Left ventricle myocardium superior (tissue), 1 donor: Measurements from ENCODE around the gene MACROD2. TPM values are rescaled to one million over a fixed set of nuclear protein-coding genes. Genes with fewer than 3 reads are reported as not detected.
"Not testable (repeated sequence)": the region's sequence is repeated elsewhere in the genome, so short reads cannot be mapped to it uniquely, and the experiment has no call there.

Source experiments
- ATAC-seq: fragments of 200-7000 bp; cut with Tn5 transposase; one replicate; pipeline ENCODE4 v1.9.1; 2020; ENCODE audit warnings: mild to moderate bottlenecking, moderate library complexity
- DNase-seq: peaks from one replicate; pipeline ENCODE4 v3.0.0-alpha.2; 2020
- intact Hi-C: fragments of 100-400 bp; cut with micrococcal nuclease; formaldehyde crosslinking; loops from one replicate; pipeline ENCODE4 v1.11.0; 2022
- total RNA-seq: library from RNA; stranded (reverse); fragmentation: NEBNext Ultra II Directional; extraction: Animal tissue kit (Norgen Biotek cat#: 25700); gene quantifications from one replicate; pipeline ENCODE4 v1.2.1, GENCODE V29; 2021
- donor health status: DM: no; HTN: yes; CAD: no; lungs with severe emphysema.

The MACROD2 gene
- total RNA-seq, 1 donor from 2014 or later: 3.5 TPM

DNA sequence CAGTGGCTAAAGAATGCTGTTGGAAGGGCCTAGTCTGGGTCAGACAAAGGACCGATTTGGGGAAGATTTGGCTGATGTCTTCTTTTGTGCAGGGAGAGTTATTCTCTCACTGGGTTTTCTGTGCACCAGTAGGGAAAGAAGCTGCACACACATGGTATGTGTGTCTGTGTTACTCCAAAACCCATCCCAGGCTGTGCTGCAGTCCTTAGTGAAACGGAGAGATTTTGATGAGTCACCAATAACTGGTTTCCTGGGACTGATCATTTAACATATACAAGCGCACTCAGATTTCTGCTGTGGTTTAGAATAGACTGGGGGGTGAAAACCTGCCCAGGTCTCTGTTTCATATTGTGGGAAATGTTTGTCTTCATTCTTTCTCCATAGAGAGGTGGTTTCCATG, 1528.1 kb downstream of the MACROD2 start:
- intact Hi-C loops: no loop called here
- DNase-seq: no peak
- no peak for ATAC-seq

- intact Hi-C loops: no loop called here
- no peak for ATAC-seq
- no peak for DNase-seq
Measured at GRCh38 chr20:15528391-15529111, 1533.2 kb downstream of the MACROD2 start.

DNA sequence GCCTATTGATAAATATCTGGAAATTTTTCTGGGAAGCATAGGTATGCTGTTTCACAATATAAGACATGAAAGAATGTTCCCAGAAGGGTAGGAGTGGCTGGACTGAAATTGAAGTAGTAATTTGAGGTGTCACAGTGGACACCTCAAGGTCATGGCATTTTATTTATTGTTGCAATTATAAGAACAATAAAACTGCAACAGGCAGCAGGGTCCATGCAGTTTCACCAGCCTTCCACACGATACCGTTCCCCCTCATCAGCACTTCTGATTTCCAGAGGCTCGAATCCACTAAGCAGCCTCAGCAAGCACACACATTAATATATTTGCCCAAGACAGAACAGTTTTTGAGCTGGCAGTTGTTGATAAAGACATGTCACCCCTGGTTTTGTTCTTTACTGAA, 1540.5 kb downstream of the MACROD2 start:
- ATAC-seq (no peak), DNase-seq (no peak)
- intact Hi-C loops: no loop called here

- ATAC-seq, DNase-seq, intact Hi-C loops: not testable (repeated sequence)
Measured at GRCh38 chr20:15537200-15537599, 1541.9 kb downstream of the MACROD2 start.

DNA sequence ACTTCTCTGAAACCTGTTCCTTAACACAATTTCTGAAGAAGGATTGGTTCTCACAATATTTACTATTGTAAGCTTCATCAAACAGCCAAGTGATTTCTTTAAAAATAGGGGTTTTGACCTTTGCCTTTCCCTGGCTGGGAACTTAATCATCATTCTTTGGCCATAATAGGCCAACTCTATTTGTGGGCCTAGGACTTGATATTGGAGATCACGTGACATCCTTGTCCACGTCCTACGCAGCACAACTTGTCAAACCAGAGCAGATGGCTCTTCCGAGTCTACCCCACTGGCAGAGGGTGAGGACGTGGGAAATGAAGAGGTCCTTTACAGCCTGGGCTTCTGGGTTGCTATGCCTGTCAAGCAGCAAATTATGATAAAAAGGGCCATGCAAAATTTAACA, 1547.3 kb downstream of the MACROD2 start:
- DNase-seq: no peak
- intact Hi-C loops: no loop called here
- no peak for ATAC-seq

DNA sequence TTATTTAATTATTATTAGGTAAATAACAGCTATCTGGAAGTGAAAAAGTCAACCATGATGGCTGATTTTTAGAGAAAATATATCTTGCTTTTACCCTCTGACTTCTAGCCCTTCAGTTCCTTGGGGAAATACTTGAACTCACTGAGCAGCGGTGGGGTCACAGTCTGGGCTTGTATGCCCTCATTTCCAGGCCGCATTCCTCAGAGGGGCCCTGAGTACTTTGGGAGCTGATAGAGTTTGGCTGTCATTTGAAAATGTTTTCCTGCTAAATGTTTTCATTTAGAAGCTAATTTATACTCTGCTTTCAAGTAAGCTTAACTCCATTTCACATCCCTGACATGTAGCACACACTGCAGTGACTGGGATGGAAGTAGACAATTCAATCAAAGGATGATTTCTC, 1549.4 kb downstream of the MACROD2 start:
- ATAC-seq (no peak), DNase-seq (no peak)
- intact Hi-C loops: no loop called here

GRCh38 chr20:15546525-15547023, 1551.3 kb downstream of the MACROD2 start:
- intact Hi-C loops: no loop called here
- ATAC-seq (no peak), DNase-seq (no peak)

- ATAC-seq (no peak), DNase-seq (no peak)
- intact Hi-C loops: no loop called here
Measured at GRCh38 chr20:15547119-15547518, 1551.8 kb downstream of the MACROD2 start.

DNA sequence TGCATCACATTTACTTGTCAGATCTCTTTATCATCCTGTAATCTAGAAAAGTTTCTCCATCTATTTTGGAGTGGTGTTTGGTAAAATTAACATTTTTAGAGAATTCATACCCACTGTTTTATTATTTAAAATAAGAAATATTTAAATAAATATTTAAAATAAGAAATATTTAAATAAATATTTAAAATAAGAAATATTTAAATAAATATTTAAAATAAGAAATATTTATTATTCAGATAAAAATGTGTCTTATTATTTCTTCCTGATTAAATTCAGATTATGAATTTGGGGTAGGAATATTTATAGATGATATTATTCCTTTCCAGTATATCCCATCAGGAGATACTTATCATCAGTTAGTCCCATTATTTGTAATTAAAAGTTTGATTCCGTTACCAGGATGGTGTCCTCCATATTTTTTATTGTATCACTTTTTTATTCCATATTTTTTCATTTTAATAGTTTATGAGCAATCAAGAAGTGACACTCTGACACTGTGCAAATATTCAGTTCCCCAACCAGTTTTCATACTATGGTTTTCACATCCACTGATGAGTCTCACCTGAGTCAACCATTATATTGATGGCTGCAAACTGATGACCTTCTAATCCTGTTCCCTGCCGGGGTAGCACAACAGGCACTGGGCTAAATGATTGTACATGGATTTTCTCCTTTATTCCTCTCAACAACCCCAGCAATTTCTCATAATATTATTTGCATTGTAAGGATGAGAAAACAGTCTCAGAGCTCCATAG, 1555.0 kb downstream of the MACROD2 start:
- intact Hi-C loops: no loop called here
- DNase-seq (no peak), ATAC-seq (no peak)

DNA sequence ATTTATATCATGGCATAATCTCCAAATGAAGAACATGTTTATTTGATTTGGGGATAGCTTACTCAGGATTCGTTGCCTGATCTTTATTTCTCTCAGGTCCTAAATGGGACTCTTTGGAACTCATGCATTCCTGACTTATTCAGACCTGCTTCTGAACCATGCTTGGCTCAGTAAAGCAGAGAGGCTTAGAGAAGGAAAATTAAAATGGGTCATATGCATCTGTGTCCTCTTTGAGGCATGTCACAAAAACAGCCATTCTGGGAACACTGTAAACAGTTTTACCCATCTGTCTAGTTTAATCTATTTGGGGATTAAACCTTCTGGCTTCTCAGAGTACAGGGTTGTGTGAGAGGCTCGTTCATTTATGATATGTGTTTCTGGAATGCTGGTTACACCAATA, 1560.6 kb downstream of the MACROD2 start:
- DNase-seq (no peak), ATAC-seq (no peak)
- intact Hi-C loops: no loop called here

GRCh38 chr20:15556869-15557268, 1561.6 kb downstream of the MACROD2 start:
- no peak for DNase-seq
- intact Hi-C loops: no loop called here
- ATAC-seq: no peak

DNA sequence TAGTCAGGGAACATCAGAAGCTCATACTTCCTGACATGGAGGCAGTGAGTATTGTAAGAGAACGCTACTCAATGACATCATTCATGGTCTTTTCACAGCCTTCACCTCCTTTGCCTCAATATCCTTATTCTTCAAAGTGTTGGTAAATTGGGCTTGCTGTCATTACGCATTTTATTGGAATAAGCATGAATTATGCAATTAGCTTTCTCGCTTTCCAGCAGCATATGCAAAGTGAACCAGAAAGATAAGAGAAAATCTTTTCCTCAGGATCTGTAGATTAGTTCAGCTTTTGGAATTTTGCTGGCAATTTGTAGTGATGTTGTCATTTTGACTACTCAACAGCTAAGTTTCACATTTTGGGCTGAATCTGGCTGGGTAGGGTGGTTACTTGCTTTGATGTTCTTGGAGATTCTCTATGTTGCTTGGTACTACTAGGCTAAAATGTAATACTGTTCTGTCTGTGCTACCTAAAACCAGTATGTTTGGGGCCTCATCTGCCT, 1565.8 kb downstream of the MACROD2 start:
- ATAC-seq: peak; percentile 38
- intact Hi-C loops: no loop called here

DNA sequence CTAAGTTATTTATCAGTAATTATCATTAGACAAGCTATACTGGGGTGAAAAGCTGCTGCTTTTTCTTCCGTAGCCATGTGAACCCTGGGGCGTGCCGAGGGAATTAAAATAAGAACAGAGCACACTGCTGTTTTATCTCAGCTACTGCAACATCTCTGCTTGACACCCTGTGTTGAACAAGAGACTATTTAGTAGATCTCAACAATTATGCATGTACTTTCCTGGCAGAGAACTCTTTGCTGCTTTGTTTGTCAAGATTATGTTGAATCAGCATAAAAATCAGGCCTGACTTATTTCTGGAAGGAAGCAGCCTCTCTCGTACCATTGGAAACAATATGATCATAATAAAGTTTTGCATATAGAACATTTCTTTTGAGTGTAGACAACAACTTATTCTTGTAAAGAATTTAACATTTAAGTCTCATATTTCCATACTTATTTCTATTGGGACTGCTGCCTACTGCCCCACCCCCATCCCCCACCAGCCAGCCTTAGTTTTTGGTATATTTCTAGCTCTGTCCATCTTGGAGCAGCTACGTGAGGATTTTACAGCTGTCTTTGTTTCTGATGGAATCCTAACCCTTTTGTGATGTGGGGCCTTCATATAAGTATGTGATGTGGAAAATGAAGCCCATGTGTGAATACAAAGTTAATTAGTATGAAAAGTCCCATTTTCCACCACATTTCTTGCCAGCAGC, 1566.5 kb downstream of the MACROD2 start:
- intact Hi-C loops: no loop called here
- DNase-seq: no peak
- ATAC-seq: peak; percentile 70

More for the DNA sequence above, 1565.8 kb downstream of the MACROD2 start:
- no peak for DNase-seq

GRCh38 chr20:15563836-15564235, 1568.5 kb downstream of the MACROD2 start:
- intact Hi-C loops: no loop called here
- DNase-seq (no peak), ATAC-seq (no peak)

GRCh38 chr20:15564981-15565380, 1569.7 kb downstream of the MACROD2 start:
- intact Hi-C loops: no loop called here
- DNase-seq (no peak), ATAC-seq (no peak)

DNA sequence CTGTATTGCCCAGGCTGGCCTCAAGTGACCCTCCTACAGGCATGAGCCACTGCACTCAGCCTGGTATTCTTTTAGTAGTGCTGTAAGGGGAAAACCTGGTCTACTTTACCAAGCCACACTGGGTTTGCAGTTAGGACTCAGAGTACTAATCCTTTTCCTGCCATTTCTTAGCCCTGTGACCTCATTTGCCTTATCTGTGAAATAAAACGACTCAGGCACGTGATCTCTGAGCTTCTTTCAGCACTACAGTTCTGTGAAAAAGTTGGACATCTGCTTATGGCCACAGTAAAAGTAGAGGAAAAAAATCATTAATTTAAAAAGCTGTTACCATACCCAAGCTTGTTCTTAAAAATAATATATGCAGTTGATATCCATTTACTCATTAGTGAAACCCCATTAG, 1570.5 kb downstream of the MACROD2 start:
- ATAC-seq (no peak), DNase-seq (no peak)
- intact Hi-C loops: no loop called here

DNA sequence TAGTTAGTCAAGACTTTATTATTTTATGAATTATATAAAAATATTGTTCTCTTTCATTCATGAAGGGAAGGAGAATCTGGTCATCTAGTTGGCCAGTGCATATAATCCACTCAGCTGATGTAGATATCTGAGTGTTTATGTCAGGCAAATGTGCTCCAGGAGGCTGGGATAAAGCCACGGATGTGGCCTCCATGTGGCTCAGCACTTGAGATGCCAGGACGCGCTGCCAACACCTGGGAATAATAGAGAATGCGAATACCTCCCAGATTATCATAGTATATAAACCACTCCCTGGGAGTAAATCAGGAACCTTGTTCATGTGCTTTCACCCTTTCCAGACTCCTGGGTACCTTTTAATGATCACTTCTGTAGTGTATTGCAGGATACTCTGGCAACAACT, 1571.9 kb downstream of the MACROD2 start:
- DNase-seq (no peak), ATAC-seq (no peak)
- intact Hi-C loops: no loop called here

DNA sequence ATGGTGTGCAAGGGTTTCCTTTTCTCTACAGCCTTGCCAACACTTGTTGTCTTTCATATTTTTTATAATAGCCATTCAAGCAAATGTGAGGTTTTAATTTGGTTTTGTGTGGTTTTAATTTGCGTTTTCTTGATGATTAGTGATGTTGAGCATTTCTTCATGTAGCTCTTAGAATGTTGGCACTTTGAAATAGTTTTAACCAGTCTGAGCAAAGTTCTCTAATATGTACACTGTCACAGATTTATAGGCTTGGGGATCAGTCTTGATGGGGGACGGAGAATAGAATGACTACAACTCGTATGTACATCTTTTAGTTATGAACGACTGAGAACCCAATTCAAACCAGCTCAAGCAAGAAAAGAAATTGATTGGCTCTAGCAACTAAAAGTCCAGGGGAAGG, 1574.8 kb downstream of the MACROD2 start:
- intact Hi-C loops: no loop called here
- ATAC-seq (no peak), DNase-seq (no peak)

GRCh38 chr20:15571056-15571455, 1575.7 kb downstream of the MACROD2 start:
- intact Hi-C loops: no loop called here
- no peak for DNase-seq
- ATAC-seq: no peak

- ATAC-seq (no peak), DNase-seq (no peak)
- intact Hi-C loops: no loop called here
Measured at GRCh38 chr20:15575255-15575654, 1579.9 kb downstream of the MACROD2 start.
